Calu3 (cell line): ENCODE data around the gene TMEM43. TPM values are rescaled to one million over a fixed set of nuclear protein-coding genes. Genes with fewer than 3 reads are reported as not detected.

Experiments
- BruUV-seq: library from RNA; stranded (reverse); fragments of 400-500 nt; replicated peaks from 2 replicates; lab custom pipeline; 2021; lab: Mats Ljungman, UMichigan
- CTCF ChIA-PET: fragments of 300-600 bp; sonication (Branson Sonifier 250); formaldehyde crosslinking; loops from one replicate; lab custom pipeline; 2022; ENCODE audit warnings: antibody characterized with exemption; lab: Charles Lee
- DNase-seq: peaks from one replicate; pipeline ENCODE4 v3.0.0; 2022
- H3K27ac Mint-ChIP-seq: one replicate; pipeline ENCODE4 v1.8.0; 2022; ENCODE audit warnings: mixed read lengths; ENCODE audit not compliant: unreplicated experiment
- H3K27me3 Mint-ChIP-seq: one replicate; pipeline ENCODE4 v1.8.0; 2022; ENCODE audit warnings: mixed read lengths; ENCODE audit not compliant: unreplicated experiment
- H3K36me3 Mint-ChIP-seq: one replicate; pipeline ENCODE4 v1.8.0; 2022; ENCODE audit warnings: mild to moderate bottlenecking, moderate library complexity, mixed read lengths; ENCODE audit not compliant: insufficient read depth, unreplicated experiment
- H3K4me1 Mint-ChIP-seq: one replicate; pipeline ENCODE4 v1.8.0; 2022; ENCODE audit warnings: mild to moderate bottlenecking, low read depth, mixed read lengths; ENCODE audit not compliant: unreplicated experiment
- H3K4me3 Mint-ChIP-seq: one replicate; pipeline ENCODE4 v1.8.0; 2022; ENCODE audit warnings: mild to moderate bottlenecking, low read depth, moderate library complexity, mixed read lengths; ENCODE audit not compliant: unreplicated experiment
- H3K9me3 Mint-ChIP-seq: one replicate; pipeline ENCODE4 v1.8.0; 2022; ENCODE audit warnings: low read depth, mixed read lengths; ENCODE audit not compliant: unreplicated experiment
- intact Hi-C: fragments of 100-400 bp; cut with micrococcal nuclease; formaldehyde crosslinking; loops from one replicate; pipeline ENCODE4 v1.10.0; 2022; ENCODE audit not compliant: unreplicated experiment
- total RNA-seq: library from RNA; stranded (reverse); gene quantifications from 2 replicates; pipeline ENCODE4 v1.2.3, GENCODE V29; 2022
- TF ChIP-seq, protein P1 (sequence below): fragments of 200-600 bp; IDR thresholded peaks from one replicate; pipeline ENCODE4 v1.8.0; 2022; ENCODE audit warnings: antibody characterized with exemption; ENCODE audit not compliant: unreplicated experiment

The TMEM43 gene
- total RNA-seq, 1 experiment from 2014 or later = 56.2 TPM

DNA sequence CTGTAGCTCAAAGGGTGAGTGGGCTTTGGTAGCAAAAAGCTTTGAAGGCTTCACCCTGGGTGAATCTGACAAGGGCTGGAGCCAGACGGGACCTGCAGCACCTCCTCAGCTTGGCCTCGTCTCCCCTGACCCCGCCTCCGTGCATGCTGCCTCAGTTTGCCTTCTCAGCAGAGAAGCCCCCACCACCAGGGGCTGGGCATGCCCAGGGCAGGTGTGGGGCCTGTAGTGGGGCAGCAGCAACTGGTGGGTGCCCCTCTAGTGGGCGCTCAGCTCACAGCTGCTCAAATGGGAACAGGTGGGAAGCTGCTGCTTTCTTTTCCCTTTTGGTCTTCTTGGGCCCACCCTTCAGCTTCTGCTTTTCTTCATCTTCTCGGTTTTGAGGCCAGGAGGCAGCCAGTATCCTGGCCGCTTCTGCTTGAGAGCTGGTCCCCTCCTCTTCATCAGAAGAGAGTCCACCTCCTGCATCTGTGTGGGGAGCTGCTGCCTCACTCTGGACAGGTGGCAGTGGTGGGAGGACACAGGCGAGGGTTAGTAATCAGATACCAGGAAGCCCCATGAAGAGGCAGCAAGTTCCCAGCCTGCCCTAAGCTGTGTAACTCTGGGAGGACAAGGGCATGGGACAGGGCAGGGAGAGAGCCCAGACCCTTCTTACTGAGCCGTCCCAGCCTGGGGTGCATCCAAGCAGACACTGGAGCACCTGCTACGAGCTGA is 21.0 kb downstream of the TMEM43 start:
- H3K4me1 Mint-ChIP-seq = peaks cover 17% of the 10 kb centered on the region
- no peaks in the 10 kb centered on the region for H3K27me3 Mint-ChIP-seq
- H3K27ac Mint-ChIP-seq = no peak overlapping the region
- H3K4me3 Mint-ChIP-seq = no peak overlapping the region
- no peaks in the 10 kb centered on the region for H3K9me3 Mint-ChIP-seq
- BruUV-seq = no TSS peak
- intact Hi-C loops = loop anchor here (2.0 kb wide), 1 partner anchor 33 kb away; the partner anchor contains the start of genes LSM3 and XPC
- TF ChIP-seq, protein P1, sequence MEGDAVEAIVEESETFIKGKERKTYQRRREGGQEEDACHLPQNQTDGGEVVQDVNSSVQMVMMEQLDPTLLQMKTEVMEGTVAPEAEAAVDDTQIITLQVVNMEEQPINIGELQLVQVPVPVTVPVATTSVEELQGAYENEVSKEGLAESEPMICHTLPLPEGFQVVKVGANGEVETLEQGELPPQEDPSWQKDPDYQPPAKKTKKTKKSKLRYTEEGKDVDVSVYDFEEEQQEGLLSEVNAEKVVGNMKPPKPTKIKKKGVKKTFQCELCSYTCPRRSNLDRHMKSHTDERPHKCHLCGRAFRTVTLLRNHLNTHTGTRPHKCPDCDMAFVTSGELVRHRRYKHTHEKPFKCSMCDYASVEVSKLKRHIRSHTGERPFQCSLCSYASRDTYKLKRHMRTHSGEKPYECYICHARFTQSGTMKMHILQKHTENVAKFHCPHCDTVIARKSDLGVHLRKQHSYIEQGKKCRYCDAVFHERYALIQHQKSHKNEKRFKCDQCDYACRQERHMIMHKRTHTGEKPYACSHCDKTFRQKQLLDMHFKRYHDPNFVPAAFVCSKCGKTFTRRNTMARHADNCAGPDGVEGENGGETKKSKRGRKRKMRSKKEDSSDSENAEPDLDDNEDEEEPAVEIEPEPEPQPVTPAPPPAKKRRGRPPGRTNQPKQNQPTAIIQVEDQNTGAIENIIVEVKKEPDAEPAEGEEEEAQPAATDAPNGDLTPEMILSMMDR = no peak
- no peak for DNase-seq
- CTCF ChIA-PET = interaction anchor here (2.0 kb wide), 1 partner anchor 250 kb away, joined by 8 read pairs; no protein-coding TSS in a partner anchor
- H3K36me3 Mint-ChIP-seq = peaks cover 53% of the 10 kb centered on the region

DNA sequence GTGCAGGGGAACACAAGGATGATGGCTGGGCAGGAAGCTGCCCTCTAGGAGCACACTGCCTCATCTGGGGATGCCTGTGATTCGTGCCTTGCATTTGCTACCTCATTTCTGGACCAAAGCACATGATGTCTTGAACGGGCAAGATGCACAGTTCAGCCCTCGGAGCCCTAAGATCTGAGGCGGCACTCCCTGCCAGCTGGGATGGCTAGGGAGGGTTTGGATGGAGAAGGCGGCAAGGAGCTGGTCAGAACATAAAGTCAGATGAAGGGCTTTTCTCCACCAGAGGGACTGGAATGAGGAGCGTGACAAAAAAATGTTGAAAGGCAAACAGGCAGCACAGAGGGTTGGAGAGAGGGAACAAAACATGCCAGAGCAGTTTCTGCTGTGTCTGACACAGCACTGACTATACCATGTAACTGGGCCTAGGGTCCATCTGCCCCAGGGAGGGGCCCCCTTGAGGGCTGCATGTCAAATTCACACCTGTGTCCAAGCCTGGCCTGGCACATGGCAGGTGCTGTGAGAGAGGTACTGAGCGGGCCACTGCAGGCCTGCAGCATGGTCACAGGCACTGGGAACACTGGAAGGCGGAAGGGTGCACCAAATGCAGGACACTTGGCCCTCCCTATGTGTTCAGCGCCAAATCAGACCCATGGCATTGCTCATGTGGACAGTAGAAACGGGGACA is 21.7 kb downstream of the TMEM43 start:
- DNase-seq = no peak
- CTCF ChIA-PET = no interaction called here
- no peak overlapping the region for H3K27ac Mint-ChIP-seq
- peaks cover 17% of the 10 kb centered on the region for H3K4me1 Mint-ChIP-seq
- no peaks in the 10 kb centered on the region for H3K27me3 Mint-ChIP-seq
- TF ChIP-seq, protein P1 = no peak
- intact Hi-C loops = no loop called here
- no TSS peak for BruUV-seq
- H3K9me3 Mint-ChIP-seq = no peaks in the 10 kb centered on the region
- no peak overlapping the region for H3K4me3 Mint-ChIP-seq
- H3K36me3 Mint-ChIP-seq = peaks cover 54% of the 10 kb centered on the region

DNA sequence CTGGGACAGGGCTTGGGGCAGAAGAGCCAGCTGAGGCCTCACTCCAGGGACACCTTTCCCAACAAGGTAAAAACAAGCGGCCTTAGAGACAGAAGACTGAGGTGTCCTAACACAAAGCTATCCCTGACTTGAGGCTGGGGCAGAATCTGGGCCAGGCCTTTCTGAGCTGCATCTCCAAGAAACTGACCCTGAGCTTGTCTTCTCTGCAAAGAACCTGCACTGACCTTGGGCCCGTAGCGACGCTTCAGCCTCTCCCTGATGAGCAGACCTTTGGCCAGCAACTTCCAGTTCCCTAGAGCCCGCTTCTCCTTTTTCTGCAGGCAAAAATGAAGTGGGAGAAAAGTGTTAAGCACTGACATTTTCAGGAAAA is 22.2 kb downstream of the TMEM43 start:
- TF ChIP-seq, protein P1 = no peak
- Mint-ChIP-seq H3K36me3 (peaks cover 50% of the 10 kb centered on the region), H3K27ac (no peak overlapping the region), H3K4me3 (no peak overlapping the region), H3K4me1 (peaks cover 17% of the 10 kb centered on the region), H3K9me3 (no peaks in the 10 kb centered on the region), H3K27me3 (no peaks in the 10 kb centered on the region)
- no peak for DNase-seq
- intact Hi-C loops = no loop called here
- no TSS peak for BruUV-seq
- CTCF ChIA-PET = no interaction called here

DNA sequence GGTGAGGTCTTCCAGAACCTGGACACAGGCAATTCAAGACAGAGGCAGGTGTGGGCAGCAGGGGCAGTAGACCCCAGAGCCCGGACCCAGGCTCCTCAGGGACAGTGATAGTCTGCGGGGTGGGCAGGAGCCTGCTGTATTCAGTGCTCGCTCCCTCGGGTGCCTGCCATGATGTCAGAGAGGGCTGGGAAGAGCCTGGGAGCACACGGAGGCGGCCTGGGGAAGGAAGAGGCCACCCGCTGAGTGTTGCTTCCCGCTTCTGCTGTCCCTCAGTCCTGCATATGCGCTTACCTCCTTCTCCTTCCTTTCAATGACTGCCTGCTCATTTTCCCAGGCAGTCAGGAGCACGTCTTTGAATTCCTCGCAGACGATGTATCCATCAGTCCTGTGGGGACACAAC is 22.8 kb downstream of the TMEM43 start:
- no peaks in the 10 kb centered on the region for H3K27me3 Mint-ChIP-seq
- H3K4me3 Mint-ChIP-seq = no peak overlapping the region
- TF ChIP-seq, protein P1 = no peak
- DNase-seq = no peak
- H3K27ac Mint-ChIP-seq = no peak overlapping the region
- intact Hi-C loops = no loop called here
- H3K36me3 Mint-ChIP-seq = peaks cover 55% of the 10 kb centered on the region
- H3K4me1 Mint-ChIP-seq = peaks cover 17% of the 10 kb centered on the region
- no peaks in the 10 kb centered on the region for H3K9me3 Mint-ChIP-seq
- no TSS peak for BruUV-seq
- CTCF ChIA-PET = no interaction called here
